Measurements from ENCODE around the gene SPIB.

The SPIB gene

GRCh38 chr19:50453243-50453642, 34.5 kb downstream of the SPIB start:
- TF ChIP-seq ZNF274 (IDR thresholded peaks at IDR 0.05; ENCODE audit: low read depth, low read length) = no peak
- H3K4me3 ChIP-seq (ENCODE audit: low read length) = no peak overlapping the region

- TF ChIP-seq ZNF274 (IDR thresholded peaks at IDR 0.05; ENCODE audit: low read depth, low read length) = no peak
- H3K4me3 ChIP-seq (ENCODE audit: low read length) = no peak overlapping the region
Observed at GRCh38 chr19:50455992-50456391, 37.3 kb downstream of the SPIB start.

- no peak for TF ChIP-seq ZNF274 (IDR thresholded peaks at IDR 0.05; ENCODE audit: low read depth, low read length)
Observed at GRCh38 chr19:50457300-50457699, 38.6 kb downstream of the SPIB start.

GRCh38 chr19:50458396-50459066, 39.8 kb downstream of the SPIB start:
- TF ChIP-seq ZNF274 (IDR thresholded peaks at IDR 0.05; ENCODE audit: low read depth, low read length) = no peak
- H3K4me3 ChIP-seq (ENCODE audit: low read length) = no peak overlapping the region

More at GRCh38 chr19:50457300-50457699, 38.6 kb downstream of the SPIB start:
- no peak overlapping the region for H3K4me3 ChIP-seq (ENCODE audit: low read length)

GRCh38 chr19:50459067-50459456, 40.3 kb downstream of the SPIB start:
- no peak overlapping the region for H3K4me3 ChIP-seq (ENCODE audit: low read length)
- no peak for TF ChIP-seq ZNF274 (IDR thresholded peaks at IDR 0.05; ENCODE audit: low read depth, low read length)

- no peak overlapping the region; the same call in 1 of the 2 replicates for H3K4me3 ChIP-seq (ENCODE audit: low read length)
- TF ChIP-seq ZNF274 (IDR thresholded peaks at IDR 0.05; ENCODE audit: low read depth, low read length) = no peak
Observed at GRCh38 chr19:50459638-50460037, 40.9 kb downstream of the SPIB start.

GRCh38 chr19:50460161-50460765, 41.5 kb downstream of the SPIB start:
- no peak overlapping the region; the same call in 1 of the 2 replicates for H3K4me3 ChIP-seq (ENCODE audit: low read length)

GRCh38 chr19:50461066-50461875, 42.5 kb downstream of the SPIB start:
- H3K4me3 ChIP-seq (ENCODE audit: low read length) = no peak overlapping the region
- no peak for TF ChIP-seq ZNF274 (IDR thresholded peaks at IDR 0.05; ENCODE audit: low read depth, low read length)

More at GRCh38 chr19:50460161-50460765, 41.5 kb downstream of the SPIB start:
- TF ChIP-seq ZNF274 (IDR thresholded peaks at IDR 0.05; ENCODE audit: low read depth, low read length) = no peak

GRCh38 chr19:50462970-50463369, 44.2 kb downstream of the SPIB start:
- no peak for TF ChIP-seq ZNF274 (IDR thresholded peaks at IDR 0.05; ENCODE audit: low read depth, low read length)
- H3K4me3 ChIP-seq (ENCODE audit: low read length) = no peak overlapping the region

- no peak for TF ChIP-seq ZNF274 (IDR thresholded peaks at IDR 0.05; ENCODE audit: low read depth, low read length)
- H3K4me3 ChIP-seq (ENCODE audit: low read length) = no peak overlapping the region
Observed at GRCh38 chr19:50464348-50464747, 45.6 kb downstream of the SPIB start.

- no peak overlapping the region for H3K4me3 ChIP-seq (ENCODE audit: low read length)
- no peak for TF ChIP-seq ZNF274 (IDR thresholded peaks at IDR 0.05; ENCODE audit: low read depth, low read length)
Observed at GRCh38 chr19:50465000-50465399, 46.3 kb downstream of the SPIB start.

- no peak for TF ChIP-seq ZNF274 (IDR thresholded peaks at IDR 0.05; ENCODE audit: low read depth, low read length)
- H3K4me3 ChIP-seq (ENCODE audit: low read length) = no peak overlapping the region
Observed at GRCh38 chr19:50465986-50466705, 47.4 kb downstream of the SPIB start.

GRCh38 chr19:50466706-50467039, 47.9 kb downstream of the SPIB start:
- TF ChIP-seq ZNF274 (IDR thresholded peaks at IDR 0.05; ENCODE audit: low read depth, low read length) = no peak
- no peak overlapping the region for H3K4me3 ChIP-seq (ENCODE audit: low read length)

- no peak overlapping the region for H3K4me3 ChIP-seq (ENCODE audit: low read length)
- no peak for TF ChIP-seq ZNF274 (IDR thresholded peaks at IDR 0.05; ENCODE audit: low read depth, low read length)
Observed at GRCh38 chr19:50467566-50467965, 48.8 kb downstream of the SPIB start.
